Peyer's patch (tissue), 4 donors: Measurements from ENCODE around the gene MYO1H.

Experiments used
- POLR2A ChIP-seq, 2 donors: fragments of 450-650 bp; IDR thresholded peaks; one replicate each; pipeline ENCODE4 v1.5.1; 2017; ENCODE audit warnings: antibody characterized with exemption in 2 of 2, mild to moderate bottlenecking in 2 of 2, moderate library complexity in 2 of 2
- TF ChIP-seq, protein P1 (sequence below), 6 experiments: fragments of 450-650 bp in 4 of 6; fragments of 200-600 bp in 2 of 6; sonication (generic) in 1 of 6; IDR thresholded peaks; one replicate each; pipeline ENCODE4 v1.5.1; 2017 to 2019; ENCODE audit warnings: antibody characterized with exemption in 6 of 6, mild to moderate bottlenecking in 3 of 6, moderate library complexity in 1 of 6

DNA sequence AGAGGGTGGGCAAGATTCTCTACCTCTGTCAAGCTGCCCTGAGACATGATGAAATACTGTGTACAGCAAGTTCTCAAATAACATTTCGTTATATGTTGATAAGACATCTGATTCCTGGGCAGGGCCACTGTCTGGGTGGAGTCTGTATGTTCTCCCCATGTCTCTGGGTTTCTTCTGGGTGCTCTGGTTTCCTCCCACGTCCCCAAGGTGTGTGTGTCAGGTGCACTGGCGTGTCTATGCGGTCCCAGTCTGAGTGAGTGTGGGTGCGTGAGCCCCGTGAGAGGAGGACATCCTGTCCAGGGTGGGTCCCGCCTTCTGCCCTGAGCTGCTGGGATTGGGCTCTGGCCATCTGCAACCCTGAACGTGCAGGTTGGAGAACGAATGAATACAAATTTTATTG, 99.8 kb downstream of the MYO1H start:
- TF ChIP-seq, protein P1, sequence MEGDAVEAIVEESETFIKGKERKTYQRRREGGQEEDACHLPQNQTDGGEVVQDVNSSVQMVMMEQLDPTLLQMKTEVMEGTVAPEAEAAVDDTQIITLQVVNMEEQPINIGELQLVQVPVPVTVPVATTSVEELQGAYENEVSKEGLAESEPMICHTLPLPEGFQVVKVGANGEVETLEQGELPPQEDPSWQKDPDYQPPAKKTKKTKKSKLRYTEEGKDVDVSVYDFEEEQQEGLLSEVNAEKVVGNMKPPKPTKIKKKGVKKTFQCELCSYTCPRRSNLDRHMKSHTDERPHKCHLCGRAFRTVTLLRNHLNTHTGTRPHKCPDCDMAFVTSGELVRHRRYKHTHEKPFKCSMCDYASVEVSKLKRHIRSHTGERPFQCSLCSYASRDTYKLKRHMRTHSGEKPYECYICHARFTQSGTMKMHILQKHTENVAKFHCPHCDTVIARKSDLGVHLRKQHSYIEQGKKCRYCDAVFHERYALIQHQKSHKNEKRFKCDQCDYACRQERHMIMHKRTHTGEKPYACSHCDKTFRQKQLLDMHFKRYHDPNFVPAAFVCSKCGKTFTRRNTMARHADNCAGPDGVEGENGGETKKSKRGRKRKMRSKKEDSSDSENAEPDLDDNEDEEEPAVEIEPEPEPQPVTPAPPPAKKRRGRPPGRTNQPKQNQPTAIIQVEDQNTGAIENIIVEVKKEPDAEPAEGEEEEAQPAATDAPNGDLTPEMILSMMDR (IDR thresholded peaks at IDR 0.05) = no peak
- no peak for TF ChIP-seq POLR2A (IDR thresholded peaks at IDR 0.05)
